C4-2B (cell line): ENCODE results near the gene DNAAF5.

Experiments
- H3K27ac ChIP-seq: fragments of 450-650 bp; 2 replicates; pipeline ENCODE4 v1.5.1; 2017
- ZFX ChIP-seq: fragments of 450-650 bp; IDR thresholded peaks from 2 replicates; pipeline ENCODE4 v1.6.1; 2017
- TF ChIP-seq, protein P1 (sequence below): fragments of 450-650 bp; conservative IDR thresholded peaks from 2 replicates; pipeline ENCODE4 v1.5.1; 2017; ENCODE audit warnings: mild to moderate bottlenecking

Gene DNAAF5

DNA sequence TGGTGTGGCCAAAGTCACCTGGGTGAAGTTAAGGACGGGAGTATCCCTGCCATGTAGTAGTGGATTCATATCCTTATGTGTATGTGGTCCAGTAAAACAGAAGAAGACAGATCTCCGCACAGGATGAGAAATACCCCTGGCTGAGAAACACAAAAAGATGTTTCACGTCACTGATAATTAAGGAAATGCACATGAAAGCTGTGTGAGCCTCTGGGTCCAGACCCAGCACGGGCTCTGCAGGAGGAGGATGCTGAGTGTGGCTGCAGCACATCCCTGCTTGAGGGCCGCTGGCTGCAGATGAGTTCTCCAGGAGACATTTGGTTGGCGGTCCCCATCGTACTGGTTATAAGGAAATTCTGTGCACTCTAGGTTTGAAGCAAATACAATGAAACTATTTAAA lies 97.6 kb downstream of the DNAAF5 start:
- TF ChIP-seq ZFX, result no peak
- TF ChIP-seq, protein P1, sequence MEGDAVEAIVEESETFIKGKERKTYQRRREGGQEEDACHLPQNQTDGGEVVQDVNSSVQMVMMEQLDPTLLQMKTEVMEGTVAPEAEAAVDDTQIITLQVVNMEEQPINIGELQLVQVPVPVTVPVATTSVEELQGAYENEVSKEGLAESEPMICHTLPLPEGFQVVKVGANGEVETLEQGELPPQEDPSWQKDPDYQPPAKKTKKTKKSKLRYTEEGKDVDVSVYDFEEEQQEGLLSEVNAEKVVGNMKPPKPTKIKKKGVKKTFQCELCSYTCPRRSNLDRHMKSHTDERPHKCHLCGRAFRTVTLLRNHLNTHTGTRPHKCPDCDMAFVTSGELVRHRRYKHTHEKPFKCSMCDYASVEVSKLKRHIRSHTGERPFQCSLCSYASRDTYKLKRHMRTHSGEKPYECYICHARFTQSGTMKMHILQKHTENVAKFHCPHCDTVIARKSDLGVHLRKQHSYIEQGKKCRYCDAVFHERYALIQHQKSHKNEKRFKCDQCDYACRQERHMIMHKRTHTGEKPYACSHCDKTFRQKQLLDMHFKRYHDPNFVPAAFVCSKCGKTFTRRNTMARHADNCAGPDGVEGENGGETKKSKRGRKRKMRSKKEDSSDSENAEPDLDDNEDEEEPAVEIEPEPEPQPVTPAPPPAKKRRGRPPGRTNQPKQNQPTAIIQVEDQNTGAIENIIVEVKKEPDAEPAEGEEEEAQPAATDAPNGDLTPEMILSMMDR, result no peak
- no peak overlapping the region for H3K27ac ChIP-seq

- H3K27ac ChIP-seq, result no peak overlapping the region
Measured at GRCh38 chr7:824664-825063, 98.2 kb downstream of the DNAAF5 start.

DNA sequence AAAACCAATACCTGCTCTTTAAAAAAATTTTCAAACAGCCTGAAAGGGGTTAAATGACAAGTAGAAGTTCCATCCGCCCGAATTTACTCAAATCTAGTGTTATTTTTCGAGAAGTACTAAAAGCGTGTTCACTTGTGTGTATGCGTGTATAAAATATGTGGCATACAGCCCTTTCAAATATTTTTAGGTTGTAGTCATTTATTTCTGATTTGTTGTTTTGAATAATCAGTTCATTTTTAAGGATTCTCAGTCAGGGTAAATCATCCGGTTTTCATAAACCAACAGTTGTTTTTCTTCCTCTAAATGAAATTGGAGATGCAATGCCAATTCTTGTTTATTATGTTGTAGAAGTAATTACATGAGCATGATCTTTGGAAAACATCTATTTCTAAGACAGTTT lies 98.9 kb downstream of the DNAAF5 start:
- no peak for TF ChIP-seq ZFX
- TF ChIP-seq, protein P1, result no peak
- H3K27ac ChIP-seq, result no peak overlapping the region

More at GRCh38 chr7:824664-825063, 98.2 kb downstream of the DNAAF5 start:
- TF ChIP-seq ZFX, result no peak
- TF ChIP-seq, protein P1, result no peak

DNA sequence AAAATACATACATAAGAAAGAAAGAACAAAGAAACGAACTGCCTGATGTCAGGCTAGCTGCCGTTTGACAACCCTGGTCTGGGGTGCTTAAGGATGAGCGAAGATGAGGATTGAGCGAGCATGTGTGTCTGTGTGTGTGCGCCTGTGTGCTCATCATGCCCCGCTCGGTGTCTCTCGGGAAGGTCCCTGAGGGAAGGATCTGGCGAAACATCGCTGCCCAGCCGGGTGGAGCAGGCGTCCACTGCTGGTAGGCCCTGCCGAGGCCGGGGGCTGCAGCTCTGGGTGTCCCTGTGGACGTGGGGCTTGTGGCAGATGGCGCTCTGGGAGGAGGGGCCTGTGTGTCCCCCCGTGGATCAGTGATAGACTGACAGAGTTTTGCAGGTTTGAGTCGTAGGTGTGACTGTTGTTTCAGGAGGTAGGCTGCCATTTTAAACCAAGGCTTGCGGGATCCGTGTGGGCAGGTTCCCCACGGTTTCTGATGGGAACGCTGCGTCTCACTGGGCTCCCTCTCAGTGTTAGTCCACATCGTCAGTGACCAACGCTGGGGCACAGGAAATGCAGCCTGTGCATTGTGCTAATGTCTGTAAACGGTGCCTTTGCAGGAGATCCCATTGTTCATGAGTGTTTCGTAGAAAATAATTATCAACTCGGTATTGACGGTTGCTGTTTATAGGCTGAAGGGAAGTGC lies 99.9 kb downstream of the DNAAF5 start:
- H3K27ac ChIP-seq, result no peak overlapping the region; the same call in 1 of the 2 replicates
- TF ChIP-seq, protein P1, result no peak
- TF ChIP-seq ZFX, result no peak

GRCh38 chr7:828793-829561 lies 102.5 kb downstream of the DNAAF5 start:
- TF ChIP-seq, protein P1, result no peak
- no peak for TF ChIP-seq ZFX
- no peak overlapping the region for H3K27ac ChIP-seq

DNA sequence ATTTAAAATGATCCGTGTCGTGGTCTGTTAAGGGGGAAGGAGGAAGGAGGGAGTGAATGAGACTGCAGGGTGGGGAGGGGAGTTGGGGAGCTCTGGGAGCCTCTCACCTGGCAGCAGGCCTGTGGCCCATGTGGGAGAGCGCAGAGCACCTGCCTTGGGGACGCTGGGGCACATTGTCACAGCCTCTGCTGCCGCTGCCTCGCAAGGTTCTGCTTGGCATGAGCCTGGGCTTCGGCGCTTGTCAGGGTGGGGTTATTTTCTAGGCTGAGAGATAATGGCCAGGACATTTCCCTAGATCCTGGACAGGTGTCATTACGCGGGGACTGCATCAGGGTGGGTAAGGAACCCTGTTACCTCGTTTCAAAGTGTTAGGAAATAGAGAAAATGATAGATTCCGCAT lies 103.6 kb downstream of the DNAAF5 start:
- no peak overlapping the region for H3K27ac ChIP-seq
- TF ChIP-seq, protein P1, result no peak
- TF ChIP-seq ZFX, result no peak

GRCh38 chr7:831596-832166 lies 105.2 kb downstream of the DNAAF5 start:
- TF ChIP-seq, protein P1, result no peak
- TF ChIP-seq ZFX, result no peak
- H3K27ac ChIP-seq, result no peak overlapping the region
